Stimulated activated CD8-positive, alpha-beta memory T cell treated with anti-CD3 and anti-CD28 coated beads, Interleukin-7, amount 100 ng/mL, for 4 hours (primary cell): ENCODE results near the gene ALOXE3.
"Not testable (repeated sequence)": the region's sequence is repeated elsewhere in the genome, so short reads cannot be mapped to it uniquely, and the experiment has no call there.

Source experiments
- DNase-seq, 2 donors: peaks; one replicate each; pipeline ENCODE4 v3.0.0-alpha.2; 2020; ENCODE audit warnings: low read depth in 2 of 2

Gene ALOXE3

GRCh38 chr17:8096541-8096940 is 21.8 kb downstream of the ALOXE3 start:
- no peak for DNase-seq

GRCh38 chr17:8095361-8095760 is 23.0 kb downstream of the ALOXE3 start:
- no peak for DNase-seq

GRCh38 chr17:8091033-8091687 is 27.2 kb downstream of the ALOXE3 start:
- no peak for DNase-seq

DNA sequence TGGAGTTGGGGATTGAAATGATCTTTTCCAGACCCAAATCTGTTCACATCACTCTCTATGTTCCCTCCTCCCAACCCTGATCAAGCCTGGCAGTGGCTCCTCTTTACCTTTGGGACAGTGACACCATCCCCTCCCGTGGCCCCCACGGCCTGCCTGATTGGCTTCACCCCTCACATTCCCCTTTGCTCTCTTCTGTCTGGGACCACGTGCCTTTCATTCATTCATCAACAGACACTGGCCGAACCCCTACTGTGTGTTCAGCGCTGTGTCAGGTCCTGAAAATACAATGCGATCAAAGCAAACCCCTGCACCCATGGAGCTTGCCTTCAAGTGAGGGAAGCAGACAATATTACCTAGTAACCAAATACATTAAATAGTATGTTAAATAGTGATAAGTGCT is 28.6 kb downstream of the ALOXE3 start:
- DNase-seq, result no peak

GRCh38 chr17:8087952-8088230 is 30.4 kb downstream of the ALOXE3 start:
- DNase-seq, result no peak

DNA sequence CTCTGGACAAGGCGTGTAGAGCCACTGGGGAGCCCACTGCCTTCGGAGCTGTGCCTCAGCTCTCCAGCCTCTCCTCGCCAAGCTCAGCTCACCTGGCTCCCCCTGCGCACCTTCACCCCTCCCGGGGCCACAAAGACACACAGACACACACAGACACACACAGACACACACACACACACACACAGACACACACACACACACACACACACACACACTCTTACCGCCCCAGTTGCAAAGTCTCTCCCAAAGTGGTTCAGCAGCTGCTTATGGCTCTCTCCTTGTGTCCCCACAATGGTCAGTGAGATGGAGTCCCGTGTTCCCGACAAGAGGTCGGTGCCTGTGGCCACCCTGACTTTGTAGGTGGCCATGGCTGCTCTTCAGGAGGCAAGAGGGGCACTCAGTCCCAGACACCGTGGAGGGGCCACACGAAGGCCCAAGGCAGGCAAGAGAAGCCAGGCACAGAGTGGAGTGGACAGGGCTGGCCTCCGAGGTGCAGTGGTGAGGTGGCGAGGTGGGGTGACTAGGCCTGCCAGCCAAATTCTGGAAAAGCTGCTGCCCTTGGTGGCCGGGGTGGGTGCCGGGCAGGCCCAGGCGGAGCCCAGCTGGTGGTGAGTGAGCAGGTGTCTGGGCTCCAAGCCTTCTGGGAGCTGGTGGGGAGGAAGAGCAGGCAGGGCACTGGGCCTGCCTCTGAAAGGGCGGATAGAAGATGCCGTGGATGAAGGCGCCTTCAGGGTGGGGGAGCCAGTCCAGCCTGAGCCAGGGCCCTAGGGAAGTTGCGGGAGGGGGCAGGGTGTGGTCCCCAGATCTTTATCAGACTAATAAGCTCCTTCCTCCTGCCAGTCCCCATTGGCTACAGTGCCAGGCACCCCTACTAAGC is 31.0 kb downstream of the ALOXE3 start, which contains the start of gene ALOX12B:
Gene ALOX12B, minus strand, starts transcription at position 642 of the 877 bp plus-strand sequence. Its CDS starts 274 bp downstream, at position 368.
- no peak for DNase-seq

- DNase-seq, result no peak
Observed at GRCh38 chr17:8084250-8084649, 34.1 kb downstream of the ALOXE3 start.

DNA sequence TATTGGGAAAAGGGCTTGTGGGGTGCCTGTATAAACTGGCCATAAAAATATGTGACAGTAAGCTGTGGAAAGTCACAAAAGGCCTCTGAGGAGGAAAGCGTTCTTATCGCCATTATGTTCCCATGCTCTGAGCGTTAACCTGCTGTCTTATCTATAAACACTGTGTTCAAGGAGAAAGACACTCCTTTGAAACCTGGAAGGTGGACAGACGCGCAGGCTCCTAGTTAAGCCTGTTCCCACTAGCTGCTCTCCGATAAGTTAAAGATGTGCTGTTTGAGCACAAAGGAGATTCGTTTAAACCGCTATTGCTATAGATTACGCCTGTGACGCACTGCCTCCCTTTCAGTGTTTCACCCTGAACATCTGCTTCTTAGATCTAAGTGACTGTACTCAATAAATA is 36.0 kb downstream of the ALOXE3 start:
- DNase-seq, result no peak

- DNase-seq, result no peak
Observed at GRCh38 chr17:8081876-8082275, 36.4 kb downstream of the ALOXE3 start.

DNA sequence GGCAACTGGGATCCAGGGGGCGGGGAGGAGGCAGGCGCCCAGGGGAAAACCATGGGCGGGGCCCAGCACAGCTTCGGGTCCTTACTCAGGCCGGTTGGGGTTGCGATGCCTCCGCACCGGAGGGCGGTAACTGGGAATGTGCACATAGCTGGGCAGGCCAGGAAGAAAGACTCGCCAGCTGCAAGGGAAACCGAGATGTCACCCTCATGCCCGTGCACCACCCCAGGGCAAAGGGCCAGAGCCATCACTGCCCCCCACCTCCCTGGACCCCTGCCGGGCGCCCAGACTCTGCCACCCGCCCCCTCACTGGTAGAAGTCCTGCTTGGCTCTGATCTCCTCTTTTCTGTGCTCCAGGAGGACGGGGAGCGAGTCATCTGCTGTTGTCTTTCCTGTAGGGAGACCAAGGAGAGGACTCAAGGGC is 37.5 kb downstream of the ALOXE3 start:
- no peak for DNase-seq

- DNase-seq, result no peak
Observed at GRCh38 chr17:8080208-8080798, 38.0 kb downstream of the ALOXE3 start.

DNA sequence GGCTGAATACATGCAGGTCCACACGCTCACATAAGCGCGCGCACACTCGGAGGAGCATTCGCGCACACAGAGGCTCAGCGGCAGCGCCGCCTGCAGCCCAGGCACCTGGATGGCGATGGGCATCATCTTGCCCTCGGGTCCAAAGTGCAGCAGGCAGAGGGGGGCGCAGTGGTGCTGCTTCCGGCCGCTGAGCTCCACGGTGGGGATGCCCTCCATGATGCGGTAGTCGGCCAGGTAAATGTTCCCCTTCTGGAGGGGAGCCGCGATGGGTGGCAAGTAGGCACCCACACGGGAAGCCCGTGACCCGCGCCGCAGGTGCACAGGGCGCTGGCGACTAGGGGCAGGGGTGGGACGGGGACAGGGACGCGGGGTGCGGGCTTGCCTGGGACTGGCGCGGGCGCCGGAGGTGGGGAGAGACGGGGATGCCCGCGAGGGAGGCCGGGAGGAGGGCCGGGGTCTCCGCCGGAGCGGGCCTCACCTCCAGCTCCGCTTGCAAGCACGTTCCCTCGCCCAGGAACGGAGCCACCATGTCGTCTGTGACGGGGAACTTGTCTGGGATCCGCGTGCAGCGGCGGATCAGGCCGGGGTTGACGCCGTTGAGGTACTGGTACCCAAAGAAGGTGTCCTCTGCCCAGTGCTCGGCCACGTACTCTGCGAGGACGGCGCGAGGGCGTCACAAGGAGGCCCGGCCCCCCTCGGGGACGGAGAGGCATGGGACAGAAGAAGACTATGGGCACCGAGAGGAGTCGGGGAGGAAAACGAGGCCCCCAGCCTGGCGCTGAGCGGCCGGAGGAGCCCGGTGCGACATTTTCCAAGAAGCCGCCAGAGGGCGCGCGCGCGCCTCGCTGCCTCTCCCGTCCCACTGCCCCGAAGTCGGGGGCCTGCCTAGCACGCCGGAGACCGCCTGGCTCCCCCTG is 38.8 kb downstream of the ALOXE3 start:
- DNase-seq, result peak; percentile 58 to 75

DNA sequence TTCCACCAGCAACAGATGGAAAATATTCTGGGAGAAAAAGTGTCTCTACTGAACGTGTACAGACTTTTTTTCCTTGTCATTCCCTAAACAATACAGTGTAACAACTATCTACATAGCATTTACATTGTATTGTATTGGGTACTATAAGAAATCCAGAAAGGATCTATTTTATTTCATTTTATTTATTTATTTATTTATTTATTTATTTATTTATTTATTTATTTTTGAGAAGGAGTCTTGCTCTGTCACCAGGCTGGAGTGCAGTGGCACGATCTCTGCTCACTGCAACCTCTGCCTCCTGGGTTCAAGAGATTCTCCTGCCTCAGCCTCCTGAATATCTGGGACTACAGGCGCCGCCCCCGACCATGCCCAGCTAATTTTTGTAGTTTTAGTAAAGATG is 40.4 kb downstream of the ALOXE3 start:
- DNase-seq, result not testable (repeated sequence)

GRCh38 chr17:8076502-8077266 is 41.6 kb downstream of the ALOXE3 start:
- DNase-seq, result no peak

DNA sequence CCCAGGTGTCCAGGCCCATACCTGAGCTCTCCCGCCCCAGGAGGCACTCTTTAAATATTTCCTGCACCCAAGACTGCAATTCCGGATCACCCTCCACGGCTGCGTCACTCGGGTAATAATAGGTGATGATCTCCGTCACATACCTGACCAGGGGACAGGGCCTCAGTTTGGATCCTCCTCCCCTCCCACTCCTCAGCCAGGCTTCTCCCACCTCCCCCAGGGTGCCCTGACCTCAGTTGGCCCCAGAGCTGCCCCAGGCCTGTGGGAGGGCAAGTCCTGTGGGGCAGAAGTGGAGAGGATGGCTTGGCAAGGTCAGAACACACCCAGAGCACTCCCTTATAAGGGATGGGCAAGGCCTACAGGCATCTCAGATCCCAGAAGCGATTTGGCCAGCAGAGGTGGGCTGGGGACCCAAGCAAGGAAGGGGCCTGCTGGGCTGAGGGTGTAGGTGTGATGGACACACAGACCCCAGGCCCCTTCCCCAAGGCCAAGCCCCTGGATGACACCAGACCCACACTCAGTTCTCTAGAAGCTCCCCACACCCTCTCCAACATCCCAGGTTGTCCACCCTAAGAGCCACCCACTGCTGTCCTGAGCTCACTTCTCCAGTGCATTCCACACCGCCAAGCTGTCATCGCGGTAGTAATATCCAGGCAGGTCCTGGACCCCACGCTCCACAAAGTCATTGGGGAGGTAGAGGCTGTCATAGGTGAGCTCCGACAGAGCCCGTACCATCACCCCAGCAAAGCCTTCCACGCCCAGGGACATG is 42.6 kb downstream of the ALOXE3 start:
- DNase-seq, result no peak

- no peak for DNase-seq
Observed at GRCh38 chr17:8075081-8075480, 43.2 kb downstream of the ALOXE3 start.

DNA sequence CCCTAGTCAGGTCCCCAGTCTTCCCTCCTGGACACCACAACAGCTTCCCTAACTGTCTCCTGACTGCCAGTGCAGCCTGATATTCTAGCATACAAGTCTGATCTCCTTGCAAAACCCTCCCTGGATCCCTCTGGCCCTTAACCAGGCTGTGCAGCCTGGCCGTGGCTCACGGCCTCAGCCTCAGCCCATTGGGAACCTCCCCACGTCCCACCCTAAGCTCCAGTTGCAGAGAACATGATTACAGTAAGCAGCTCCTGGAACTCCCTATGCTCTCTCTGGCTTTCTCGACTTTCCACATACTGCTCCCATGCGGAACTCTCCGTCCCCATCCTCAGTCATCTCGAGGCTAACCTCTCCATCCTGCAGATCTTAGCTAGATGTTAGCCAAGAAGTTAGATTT is 43.8 kb downstream of the ALOXE3 start:
- no peak for DNase-seq

DNA sequence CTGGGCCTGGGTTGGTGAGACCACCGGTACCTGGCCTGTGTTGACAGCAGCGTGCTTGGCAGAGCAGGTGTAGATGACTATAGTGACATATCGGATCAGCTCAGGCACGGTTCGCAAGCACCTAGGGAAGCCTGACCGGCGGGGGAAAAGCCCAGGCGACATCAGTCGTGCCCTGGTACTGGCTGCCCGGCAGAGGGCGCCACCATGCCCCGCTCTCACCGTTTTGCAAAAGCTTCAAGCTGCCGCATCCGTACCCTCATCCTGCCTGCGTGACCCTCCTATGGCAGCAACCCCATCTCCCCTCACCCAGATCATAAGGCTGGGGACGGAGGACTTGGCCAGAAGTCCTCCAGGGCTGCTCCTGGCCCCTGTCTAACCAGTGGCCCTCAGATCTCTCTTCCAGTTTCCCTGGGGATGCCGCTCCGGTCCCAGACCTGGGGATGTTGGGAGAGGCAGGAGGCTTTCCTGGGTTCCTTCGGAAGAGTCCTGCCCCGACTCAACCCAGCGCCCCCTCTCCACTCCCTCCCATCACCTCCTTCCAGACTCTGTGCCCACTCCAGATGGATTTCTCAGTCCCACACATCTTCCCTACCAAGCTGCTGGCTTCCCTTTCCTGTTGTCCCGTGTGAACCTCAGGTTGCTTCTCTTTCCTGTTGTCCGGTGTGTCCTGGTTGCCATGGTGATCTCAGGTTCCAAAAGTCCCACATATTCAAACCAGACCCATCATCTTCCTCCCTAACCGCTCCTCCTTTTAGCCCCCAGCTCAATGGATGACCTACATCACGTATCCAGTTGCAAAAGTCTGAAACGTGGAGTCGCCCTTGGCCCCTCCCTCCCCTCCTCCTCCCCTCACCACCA is 44.5 kb downstream of the ALOXE3 start:
- DNase-seq, result peak; percentile 68 to 76

DNA sequence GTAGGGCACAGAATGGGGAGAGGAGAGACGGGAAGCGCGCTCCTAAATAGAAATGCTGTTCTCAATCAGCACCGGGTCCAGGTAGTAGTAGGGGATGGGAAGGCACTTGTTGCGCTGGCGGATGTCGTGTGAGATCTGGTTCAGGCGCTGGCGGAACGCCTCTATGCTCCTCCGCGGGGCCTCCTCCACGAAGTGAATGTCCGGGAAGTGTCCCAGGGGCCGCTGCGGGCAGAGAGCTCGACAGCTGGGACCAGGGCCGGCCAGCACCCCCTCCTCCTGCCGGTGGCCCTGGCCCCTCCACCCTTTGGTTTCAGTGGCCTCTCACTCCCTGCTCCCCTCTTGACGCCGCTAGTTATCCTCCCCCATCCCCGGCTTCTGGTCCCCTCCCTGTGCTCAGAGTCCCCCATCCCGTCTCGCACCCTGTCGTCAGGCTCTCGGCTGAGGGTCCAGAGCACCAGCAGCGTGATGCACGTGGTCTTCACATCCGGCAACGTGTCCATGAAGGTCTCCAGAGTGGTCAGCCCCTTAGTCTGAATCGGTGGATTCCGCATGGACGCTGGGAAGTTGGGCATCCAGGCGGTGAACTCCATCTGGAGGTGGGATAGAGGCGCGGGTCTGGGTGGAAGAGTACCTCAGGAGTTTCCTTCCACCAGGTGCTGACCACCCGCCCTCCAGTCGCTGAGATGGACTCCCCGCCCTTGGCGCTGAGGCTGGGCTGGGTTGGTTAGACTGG is 45.4 kb downstream of the ALOXE3 start:
- DNase-seq, result peak in 1 of 2 donors; percentile 25
